GM19452 (cell line): ENCODE measurements around the gene CLCF1.

Source experiments
- ATAC-seq: cut with Tn5 transposase; IDR thresholded peaks from one replicate; pipeline ENCODE4 v1.9.1; 2021; ENCODE audit not compliant: unreplicated experiment

CLCF1 gene

DNA sequence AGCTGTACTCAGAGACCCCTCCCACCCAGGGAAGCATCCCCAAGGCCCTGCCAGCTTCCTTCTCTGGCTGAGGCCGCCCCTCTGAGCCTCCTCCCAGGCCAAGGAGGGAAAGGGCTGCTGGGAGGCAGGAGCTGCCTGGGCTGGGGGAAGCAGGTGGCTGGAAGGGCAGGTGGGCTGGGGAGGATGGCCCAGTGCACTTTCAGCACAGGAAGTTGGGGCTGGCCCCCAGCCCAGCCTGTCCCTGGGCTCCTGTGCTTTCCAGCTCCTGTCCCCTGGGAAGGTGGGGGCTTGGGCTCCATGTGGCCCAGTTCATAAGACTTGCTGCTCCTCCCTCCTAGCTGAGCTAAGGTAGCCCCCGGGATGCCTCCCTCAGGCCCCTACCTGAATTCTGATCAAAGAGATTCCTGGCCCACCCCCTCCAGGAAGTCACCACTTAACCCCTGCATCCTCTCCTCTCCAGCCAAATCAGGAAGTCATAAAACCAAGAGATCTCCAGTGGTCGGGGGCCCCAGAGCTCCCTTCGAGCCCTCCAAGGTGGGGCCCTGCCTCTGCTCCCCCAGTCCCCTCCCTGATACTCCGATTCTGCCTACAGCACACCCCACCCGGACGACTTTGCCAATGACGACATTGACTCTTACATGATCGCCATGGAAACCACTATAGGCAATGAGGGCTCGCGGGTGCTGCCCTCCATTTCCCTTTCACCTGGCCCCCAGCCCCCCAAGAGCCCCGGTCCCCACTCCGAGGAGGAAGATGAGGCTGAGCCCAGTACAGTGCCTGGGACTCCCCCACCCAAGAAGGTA is 23.4 kb upstream of the CLCF1 start:
- no peak for ATAC-seq

DNA sequence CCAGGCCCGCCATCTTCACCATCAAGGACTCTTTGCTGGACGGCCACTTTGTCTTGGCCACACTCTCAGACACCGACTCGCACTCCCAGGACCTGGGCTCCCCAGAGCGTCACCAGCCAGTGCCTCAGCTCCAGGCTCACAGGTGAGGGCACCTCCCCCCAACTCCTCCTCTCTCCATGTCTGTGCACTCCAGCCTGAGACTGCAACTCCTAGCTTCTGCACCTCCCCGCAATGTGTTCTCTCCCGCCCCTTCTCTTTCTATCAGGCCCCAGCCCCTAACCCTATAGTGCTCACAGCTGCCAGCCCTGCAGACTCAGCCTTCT is 22.8 kb upstream of the CLCF1 start:
- ATAC-seq: no peak

DNA sequence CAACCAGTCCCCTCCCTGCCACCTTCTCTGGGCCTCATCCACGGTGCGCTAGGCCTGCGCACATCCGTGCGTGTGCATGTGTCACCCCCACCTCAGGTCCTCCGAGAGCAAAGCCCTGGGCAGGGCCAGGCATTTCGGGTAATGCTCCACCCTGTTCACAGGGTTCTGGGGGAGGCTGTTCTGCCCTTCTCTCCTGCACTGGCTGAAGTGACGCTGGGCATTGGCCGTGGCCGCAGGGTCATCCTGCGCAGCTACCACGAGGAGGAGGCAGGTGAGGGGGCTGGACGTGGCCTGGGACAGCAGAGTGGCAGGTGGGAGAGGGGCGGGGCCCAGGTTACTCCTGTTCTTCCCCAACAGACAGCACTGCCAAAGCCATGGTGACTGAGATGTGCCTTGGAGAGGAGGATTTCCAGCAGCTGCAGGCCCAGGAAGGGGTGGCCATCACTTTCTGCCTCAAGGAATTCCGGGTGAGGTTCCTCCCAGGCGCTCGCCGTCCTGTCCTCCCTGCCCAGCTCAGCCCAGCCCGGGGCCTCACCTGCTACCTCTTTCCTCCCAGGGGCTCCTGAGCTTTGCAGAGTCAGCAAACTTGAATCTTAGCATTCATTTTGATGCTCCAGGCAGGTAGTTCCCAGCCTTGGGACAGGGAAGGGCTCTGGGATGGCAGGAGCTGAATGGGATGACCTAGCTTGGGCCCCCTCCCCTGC is 22.3 kb upstream of the CLCF1 start:
- no peak for ATAC-seq

DNA sequence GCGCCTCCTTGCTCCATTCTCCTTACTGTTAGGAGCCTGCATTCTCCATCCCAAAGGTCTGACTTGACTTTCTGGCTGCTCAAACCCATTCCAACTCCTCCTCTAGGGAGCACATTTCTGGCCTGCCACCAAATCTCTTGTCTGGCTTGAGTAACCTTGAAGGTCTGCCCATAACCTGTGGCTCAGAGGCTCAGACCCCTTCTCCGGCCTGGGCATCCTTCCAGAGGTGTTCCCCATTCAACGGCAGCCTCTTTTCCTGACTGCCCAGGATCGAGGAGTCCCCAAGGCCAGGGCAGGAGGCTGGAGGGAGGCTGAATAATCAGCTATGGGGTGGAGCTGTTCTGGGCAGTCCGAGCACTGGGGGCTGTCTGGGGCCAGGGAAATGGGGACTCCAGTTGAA is 20.6 kb upstream of the CLCF1 start:
- no peak for ATAC-seq

DNA sequence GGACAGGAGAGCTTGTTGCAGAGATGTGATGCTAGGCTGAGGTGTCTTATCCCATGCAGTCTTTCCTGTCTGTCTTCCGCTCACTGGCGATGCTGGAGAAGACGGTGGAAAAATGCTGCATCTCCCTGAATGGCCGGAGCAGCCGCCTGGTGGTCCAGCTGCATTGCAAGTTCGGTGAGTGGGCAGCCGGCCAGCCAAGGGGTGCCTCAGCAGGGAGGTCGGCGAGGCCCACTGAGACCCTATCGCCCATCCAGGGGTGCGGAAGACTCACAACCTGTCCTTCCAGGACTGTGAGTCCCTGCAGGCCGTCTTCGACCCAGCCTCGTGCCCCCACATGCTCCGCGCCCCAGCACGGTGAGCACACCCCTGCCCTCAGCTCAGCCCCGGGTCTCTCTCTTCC is 20.0 kb upstream of the CLCF1 start:
- no peak for ATAC-seq

DNA sequence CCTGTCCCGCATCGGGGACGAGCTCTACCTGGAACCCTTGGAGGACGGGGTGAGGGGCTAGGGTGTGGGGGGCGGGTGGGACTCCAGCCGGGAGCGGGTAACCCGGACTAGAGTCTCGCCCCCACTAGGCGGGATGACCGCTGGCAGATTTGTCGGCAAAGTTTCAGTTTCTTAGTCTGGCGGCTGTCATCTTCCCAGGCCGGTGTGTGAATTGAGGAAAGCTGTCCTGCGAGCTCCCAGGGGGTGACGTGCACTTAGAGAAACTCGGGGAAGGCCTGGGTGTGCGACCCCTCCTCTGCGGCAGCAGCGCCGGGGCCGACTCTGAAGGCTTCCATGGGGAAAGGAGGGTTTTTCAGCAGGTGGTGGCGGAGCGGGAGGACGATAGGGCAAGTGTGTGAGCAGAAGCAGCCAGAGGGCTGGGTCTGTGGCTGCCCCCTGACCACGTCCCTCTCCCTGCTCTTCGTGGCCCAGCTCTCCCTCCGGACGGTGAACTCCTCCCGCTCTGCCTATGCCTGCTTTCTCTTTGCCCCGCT is 18.9 kb upstream of the CLCF1 start:
- no peak for ATAC-seq

DNA sequence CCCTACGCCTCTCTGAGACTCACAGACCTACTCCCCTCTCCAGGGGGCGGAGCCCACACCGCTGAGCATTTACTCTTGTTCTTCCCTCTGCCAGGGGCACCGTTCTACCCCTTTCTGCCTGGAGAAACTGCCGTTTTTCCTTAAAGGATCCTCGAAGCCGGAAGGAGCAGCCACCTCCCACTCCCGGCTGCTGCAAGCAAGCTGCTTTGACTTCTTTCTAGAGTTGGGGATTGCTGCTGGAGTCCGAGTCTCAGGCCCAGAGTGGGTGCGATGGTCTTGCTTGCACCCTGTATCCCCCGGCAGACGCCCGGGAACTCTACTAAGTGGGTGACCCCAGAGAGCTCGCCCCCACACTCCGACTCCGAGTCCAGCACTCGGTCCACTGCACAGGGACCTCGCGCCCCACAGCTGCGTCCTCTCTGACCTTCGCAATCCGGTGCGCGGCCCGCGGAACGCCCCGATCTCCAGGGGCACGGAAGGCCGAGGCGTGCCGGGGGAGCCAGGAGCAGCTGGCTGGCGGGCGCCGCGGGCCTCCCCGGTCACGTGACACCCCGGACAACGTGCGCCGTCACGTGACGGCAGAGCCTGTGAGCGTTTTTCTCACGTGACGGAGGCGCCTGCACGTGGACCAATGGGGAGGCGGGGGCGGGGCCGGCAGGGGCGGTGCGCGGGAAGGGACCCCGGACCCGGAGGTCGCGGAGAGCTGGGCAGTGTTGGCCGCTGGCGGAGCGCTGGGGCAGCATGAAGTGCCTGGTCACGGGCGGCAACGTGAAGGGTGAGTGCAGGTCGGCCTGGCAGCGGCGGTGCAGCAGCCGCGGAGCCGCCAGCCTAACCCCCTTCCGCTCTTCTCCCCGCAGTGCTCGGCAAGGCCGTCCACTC is 18.1 kb upstream of the CLCF1 start, which contains the start of gene RAD9A:
TSS of gene RAD9A (plus strand) at position 683 of the 879 bp plus-strand sequence. CDS start at position 742, 59 bp downstream.
- ATAC-seq: peak; percentile 55

DNA sequence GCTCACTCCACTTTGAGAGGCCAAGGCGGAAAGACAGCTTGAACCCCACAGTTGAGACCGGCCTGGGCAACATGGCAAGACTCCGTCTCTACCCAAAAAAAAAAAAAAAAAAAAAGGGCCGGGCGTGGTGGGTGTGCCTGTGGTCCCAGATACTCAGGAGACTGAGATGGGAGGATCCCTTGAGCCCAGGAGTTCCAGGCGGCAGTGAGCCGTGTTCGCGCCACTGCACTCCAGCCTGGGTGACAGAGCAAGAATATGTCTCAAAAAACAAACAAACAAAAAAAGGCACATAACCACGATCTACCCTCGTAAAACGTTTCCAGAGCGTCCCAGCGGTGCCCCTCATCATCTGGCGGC is 17.5 kb upstream of the CLCF1 start:
- ATAC-seq: no peak

DNA sequence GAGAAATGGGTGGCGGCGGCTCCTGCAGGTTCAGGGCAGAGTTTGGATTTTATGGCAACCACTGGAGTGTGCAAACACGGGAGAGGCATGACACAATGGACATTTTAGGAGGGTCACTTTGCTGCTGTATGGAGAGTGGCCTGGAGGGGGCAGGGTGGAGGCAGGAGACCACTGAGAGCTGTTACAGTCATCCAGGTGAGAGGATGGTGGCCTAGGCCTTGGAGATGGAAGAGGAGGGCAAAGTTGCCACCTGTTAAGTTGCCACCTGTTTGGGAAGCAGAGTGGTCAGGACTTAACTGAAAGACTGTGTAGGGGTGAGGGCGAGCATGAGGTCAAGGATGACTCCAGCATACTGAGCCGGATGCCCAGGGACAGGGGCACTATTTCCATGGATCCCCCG is 16.1 kb upstream of the CLCF1 start:
- no peak for ATAC-seq

DNA sequence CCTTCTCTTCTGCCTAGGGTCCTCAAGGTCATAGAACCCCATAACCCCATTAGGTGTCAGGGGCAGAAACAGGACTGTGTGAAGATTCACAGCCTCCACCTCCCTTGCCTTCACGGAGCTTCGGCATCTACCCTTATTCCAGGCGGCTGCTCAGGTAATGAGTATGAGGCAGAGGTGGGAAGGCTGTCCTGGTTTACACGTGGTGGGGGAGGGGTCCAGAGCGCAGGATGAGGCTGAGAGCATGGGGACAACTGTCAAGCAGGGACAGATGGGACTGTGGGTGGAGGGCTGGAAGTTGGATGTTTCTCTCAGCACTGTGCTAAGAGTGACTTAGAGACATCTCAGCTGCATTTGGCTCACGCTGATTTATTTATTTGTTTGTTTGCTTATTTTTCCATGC is 14.1 kb upstream of the CLCF1 start:
- no peak for ATAC-seq

DNA sequence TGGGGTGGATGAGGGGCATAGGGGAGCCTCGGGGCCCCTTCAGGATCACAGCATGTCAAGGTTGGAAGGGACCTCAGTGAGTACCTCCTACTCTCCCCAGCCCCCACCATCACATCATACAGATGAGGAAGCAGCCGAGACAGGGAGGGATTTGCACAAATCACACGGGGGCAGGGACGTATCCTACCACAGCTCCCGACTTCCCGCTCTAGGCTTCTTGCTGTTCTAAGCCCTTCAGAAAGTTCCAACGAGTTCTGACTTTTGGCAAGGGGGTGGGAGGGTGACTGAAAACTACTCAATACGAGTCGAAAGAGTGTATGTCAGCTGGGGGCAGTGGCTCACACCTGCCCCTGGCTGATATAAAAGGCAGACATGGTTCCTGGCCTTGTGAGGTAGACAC is 13.7 kb upstream of the CLCF1 start:
- ATAC-seq: no peak

DNA sequence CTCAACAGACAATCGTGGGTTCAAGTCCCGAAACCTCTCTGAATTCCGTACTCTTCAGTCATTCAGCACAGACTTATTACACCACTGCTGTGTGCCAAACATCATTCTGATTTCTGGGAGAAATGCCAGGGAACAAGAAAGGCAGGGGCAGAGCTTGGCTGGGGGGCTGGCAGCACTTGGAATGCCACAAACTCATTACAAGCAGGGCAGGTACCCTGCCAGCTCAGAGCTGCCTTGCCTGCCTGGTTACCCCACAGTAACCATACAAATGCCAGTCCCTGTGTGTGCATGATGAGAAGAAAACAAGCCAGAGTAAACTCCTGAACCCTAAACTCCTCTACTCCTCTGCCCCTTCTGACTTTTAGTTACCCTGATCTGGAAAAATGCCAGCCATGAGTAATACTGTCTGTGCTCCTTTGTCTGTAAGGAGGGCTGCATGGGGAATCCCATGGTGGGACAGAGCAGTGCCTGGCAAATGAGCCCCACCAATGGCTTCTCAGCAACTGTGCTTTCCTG is 11.5 kb upstream of the CLCF1 start:
- no peak for ATAC-seq

DNA sequence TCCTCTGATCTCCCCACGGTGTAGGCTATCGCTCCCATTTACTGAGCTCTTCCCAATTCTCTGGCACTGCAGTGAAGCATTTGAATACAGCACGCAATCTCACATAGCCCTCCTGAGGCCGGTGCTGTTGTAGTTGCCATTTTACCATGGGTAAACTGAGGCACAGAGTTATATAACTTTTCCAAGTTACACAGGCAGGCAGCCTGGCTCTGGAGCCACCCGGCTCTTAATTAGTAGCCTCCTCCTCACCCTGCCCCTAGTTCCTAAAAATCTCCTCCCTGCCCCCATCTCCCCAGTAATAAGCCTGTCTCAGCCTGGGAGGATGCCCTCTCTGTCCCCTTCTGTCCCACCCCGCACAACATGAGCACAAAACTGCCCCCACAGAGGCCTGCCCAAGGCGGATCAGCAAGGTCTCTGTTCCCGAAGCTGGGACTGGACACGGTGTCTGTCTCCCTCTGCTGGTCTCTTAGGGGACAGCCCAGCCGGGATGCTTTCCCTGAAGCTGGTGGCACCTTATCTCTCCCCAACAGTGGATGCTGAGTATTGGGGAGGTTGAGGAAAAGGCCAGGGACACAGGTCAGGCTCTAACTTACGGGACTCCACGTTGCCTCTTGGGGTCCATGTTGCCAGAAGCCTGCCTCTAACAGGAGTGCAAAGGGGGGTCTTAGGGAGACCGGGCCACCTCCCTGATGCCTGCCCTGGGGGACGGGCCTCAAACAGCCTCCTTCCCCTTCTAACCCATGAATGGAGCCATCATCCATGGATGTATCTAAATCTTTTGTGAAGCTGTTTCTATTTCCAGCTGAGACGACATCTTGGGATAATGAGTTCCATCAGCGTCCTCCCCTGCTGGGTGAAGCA is 9.1 kb upstream of the CLCF1 start:
- ATAC-seq: no peak

DNA sequence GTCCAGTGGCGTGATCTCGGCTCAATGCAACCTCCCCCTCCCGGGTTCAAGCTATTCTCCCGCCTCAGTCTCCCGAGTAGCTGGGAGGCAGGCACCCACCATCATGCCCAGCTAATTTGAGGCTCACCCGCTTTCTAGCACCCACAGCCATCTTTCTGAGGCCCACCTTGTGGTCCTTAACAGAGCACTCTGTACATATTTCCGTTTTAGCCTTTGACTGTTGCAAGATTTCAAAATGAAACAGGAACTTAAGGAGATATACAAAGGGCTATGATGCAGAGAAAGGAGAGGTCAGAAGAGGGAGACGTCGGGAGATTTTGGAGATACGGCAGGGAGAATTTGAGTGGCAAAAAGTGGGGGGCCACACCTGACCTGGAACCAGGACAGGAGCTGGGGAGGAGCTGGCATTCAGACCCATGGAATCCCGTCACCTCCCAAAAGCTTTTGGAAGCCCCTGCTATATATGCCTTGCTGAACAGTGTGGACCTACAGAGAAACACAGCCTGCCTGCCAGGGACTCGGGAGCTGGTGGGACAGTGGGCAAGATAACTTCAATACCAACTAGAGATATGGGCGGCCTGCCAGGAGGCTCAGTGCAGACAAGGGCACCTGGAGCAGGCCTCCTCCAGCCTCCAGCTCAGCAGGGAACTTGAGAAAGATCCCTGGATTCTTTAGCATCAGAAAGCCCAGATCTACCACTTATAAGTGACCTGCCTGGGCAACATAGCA is 8.0 kb upstream of the CLCF1 start:
- ATAC-seq: no peak

DNA sequence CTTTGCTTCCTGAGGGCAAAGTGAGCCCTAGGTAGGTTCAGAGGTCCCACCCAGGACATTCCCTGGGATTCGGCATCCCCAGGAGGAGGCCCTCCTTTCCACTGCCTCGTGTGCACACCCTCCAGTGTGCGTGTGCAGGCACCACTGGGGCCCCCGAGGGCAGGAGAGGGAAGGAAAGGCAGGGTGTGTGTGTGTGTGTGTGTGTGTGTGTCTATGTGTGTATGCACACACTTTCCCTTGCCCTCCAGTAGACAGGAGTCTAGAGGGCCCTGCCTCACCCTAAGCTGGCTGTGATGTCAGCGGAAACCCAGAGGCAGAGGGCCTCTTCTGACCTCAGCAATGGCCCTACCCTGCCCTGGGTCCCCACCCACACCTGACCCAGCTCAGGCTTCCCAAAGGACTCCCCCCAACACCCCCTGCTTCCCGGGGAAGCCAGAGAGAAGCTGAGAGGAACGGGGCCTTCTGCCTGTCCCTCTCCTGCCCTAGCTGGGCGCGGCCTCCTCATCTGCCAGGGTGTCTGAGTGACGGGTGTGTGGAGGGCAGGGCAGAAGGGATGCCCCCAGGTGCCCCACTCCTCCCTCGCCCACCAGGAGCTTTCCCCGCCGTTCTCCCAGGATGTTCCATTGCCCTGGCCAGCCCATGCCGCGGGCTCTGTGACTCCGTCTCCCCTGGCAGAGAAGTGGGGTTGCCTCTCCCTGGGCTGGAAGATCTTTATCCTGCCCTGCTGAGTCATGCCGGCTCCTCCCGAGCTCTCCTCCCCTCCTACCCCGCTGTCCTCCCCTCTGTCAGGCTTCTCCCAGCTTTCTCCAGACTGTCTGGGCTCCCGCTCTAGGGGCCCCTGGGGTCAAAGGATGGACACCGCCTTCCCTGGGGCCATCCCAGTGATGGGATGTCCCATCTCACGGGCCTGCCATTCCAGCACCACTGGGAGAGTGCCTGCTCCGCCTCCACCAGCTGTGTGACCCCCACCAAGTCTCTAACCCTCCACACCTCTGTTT is 6.0 kb upstream of the CLCF1 start:
- ATAC-seq: no peak

DNA sequence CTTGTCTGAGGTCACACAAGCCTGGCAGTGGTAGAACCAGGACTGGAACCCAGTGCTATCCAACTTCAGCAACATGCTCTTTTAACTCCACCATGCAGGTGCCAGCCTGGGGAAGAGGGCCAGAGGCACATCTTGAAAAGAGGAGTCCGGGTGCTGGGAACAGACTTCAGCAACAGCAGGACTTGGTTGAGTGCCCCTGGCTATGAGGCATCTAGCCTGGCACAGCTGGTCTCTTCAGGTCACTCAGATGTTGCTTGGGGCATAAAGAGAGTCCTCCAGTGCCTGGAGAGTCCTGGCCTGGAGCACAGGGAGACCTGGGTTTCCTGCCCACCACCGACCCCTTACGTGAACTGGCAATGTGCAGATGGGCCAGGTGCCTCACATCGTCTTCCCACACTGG is 5.1 kb upstream of the CLCF1 start:
- ATAC-seq: no peak

DNA sequence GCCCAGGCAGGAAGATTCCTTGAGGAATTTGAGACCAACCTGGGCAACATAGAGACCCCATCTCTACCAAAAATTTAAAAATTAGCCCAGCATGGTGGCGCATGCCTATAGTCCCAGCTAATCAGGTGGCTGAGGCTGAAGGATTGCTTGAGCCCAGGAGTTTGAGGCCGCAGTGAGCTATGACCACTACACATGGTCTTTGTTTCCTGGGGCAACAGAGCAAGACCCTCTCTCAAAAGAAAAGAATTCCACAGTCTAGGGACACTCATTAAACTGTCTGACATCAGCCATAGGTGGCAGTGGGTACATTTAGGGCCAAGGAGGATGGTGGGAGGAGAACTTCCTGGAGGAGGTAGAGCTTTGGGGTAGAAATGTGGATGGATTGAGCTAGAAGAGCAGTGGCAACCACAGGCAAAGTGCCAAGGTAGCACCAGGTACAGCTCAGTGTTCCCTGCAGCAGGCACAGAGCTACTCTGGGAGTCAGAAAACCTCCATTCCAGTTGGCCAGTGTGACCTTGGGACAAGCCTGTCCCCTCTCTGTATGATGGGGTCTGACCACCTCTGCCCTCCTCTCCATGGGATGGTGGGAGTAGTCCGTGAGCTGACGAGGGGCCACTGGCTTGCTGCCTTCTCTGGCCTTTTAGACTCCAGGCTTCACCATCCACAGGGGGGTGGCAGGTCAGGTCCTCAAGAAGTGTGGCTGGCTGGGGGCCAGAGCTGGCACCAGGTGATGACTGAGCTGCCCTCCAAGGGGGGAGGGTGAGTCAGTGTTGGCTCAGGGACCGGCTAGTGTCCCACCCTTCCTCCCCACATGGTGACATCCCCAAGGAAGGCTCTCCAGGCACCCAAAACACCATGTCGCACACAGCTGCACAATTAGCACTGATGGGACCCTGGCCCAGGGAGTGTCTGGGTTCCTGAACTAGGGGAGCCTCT is 3.7 kb upstream of the CLCF1 start:
- ATAC-seq: no peak
